ENCODE measurements around the gene SORD.
"Not testable (repeated sequence)": the region's sequence is repeated elsewhere in the genome, so short reads cannot be mapped to it uniquely, and the experiment has no call there.

Gene SORD

DNA sequence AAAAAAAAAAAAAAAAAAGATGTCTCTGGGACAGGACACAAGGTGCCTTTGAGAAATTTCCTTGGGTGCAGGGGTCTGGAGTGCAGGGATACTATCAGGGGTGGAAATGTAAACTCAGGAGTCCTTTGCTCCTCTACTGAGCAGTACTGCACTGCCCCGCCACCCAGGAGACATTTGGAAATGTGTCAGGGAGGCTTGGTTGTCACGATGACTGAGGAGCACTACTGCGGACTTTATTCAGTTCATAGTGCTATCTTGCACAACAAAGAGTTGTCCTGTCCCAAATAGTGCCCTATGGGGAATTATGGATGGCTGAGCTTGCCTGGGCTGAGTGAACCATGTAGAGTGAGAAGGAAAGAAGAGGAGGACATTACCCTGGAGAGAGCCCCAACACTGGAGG is 2.6 kb downstream of the SORD start:
- FAIRE-seq = not testable (repeated sequence)

DNA sequence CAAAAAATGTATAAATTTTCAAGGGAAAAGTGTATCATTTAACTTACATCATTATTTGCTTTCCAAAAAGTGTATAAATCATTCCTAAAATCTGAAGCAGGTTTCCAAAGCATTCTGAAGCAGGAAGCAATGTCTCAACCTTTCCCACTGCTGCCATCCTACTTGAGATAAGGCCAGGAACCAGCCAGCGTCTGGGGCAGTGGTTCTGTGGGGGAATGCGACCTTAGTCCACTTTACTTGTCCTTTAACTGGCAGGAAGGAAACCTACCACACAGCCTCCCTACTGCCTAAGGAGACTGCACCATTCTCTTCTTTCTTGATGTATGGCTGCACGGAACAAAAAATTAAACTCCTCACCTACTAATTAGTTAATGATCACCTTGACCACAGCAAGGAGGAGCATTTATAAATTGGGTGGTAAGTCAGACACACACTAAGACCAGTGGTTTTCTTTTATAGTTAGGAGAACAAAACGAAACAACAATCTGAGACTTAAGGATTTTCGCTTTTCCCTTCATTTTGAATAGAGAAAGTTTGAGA is 3.7 kb downstream of the SORD start:
- no peak for FAIRE-seq

DNA sequence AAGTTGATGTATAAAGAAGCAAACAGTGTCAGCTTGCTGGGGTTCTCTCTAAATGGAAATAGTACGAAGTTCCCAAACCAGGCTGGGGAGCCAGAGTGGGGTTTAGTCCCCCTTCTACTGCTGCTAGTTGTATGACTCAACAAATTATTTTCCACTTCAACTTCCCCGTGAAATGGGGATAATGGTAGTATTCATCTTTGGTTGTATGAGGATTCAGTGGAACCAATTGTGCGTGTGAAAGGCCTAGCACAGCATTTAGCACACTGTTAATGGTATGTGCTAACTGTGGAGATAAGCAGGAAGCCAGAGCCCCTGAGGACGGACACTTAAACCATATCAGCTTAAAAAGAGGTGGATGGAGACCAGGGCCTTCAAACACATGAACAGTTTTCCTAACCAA is 4.2 kb downstream of the SORD start:
- FAIRE-seq = no peak

DNA sequence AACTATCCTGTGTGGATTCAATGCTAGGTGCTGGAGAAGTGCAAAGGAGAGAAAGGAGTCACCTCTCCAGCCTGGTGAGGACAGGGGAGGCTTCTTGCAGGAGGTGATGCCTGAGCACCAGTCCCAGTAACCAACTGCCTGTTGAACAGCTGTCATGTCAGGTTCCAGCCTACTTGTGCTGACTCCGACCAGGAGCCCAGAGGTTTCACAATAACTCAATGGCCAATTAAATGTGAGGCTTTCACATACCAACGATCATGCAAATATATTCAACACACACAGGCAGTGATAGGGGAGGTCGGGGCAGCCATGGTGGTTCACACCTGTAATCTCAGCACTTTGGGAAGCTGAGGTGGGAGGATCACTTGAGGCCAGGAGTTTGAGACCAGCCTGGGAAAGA is 7.7 kb downstream of the SORD start:
- FAIRE-seq = no peak

DNA sequence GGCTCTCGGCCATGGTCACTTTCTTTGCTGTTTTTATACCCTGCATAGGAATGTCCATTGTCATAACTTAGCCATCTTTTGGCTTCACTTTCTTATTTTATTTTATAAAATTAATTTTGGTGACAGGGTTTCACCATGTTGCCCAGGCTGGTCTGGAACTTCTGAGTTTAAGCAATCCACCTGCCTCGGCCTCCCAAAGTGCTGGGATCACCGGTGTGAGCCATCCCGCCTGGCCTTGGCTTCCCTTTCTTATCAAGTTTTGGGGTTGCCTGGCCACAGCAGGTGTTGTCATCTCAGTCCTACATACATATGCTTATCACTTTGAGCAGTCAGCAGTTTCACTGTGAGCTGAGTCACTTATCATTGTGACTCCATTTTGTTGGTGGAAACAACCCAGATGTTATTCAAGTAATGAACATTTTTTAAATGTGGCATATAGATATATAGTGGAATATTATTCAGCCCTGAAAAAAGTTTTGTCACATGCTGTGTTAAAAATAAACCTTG is 8.6 kb downstream of the SORD start:
- not testable (repeated sequence) for FAIRE-seq

DNA sequence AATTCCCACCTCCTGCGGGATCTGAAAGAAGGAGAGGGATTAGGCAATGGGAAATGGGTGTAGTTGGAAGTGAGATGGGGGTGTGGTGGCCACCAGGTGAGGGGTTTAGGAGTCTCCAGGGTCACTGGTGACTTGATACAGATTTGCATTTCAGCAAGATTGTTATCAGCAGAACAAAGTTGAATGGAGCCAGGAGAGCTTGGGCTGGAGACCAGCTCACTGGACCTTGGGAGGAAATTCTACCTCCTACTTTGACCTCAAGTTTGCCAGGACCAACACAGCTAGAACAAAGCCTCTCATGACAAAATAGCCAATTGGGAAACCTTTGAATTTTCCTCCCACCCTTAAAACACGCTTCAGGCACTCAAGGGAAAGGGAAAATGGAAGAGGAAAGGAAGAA is 9.5 kb downstream of the SORD start:
- FAIRE-seq = not testable (repeated sequence)

DNA sequence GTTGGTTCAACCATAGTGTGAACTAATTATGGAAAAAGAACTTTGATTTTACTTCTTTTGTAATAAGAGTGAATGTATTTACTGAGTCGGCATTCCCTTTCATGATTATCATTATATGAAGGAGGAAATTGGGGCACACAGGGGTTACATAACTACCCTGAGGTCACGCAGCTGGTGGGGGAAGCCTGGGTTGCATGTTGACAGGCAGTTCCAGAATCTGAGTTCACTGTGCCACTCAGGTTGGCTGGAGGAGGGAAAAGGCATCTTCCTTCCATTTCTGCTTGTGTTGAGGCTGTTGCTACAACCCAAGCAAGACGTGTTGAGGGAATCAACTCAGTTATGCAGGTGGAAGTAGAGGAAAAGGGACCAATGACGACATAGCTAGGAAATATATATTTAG is 11.1 kb downstream of the SORD start:
- FAIRE-seq = not testable (repeated sequence)

DNA sequence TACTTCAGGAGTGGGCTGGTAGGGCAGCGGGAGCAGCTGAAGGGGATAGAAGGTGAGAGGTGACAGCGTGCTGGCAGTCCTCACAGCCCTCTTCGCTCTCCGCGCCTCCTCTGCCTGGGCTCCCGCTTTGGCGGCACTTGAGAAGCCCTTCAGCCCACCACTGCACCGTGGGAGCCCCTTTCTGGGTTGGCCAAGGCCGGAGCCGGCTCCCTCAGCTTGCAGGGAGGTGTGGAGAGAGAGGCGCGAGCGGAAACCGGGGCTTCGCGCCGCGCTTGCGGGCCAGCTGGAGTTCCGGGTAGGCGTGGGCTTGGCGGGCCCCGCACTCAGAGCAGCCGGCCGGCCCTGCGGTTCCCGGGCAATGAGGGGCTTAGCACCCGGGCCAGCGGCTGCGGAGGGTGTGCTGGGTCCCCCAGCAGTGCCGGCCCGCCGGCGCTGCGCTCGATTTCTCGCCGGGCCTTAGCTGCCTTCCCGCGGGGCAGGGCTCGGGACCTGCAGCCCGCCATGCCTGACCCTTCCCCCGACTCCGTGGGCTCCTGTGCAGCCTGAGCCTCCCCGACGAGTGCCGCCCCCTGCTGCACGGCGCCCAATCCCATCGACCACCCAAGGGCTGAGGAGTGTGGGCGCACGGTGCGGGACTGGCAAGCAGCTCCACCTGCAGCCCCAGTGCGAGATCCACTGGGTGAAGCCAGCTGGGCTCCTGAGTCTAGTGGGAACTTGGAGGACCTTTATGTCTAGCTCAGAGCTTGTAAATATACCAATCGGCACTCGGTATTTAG is 11.8 kb downstream of the SORD start:
- FAIRE-seq = not testable (repeated sequence)

DNA sequence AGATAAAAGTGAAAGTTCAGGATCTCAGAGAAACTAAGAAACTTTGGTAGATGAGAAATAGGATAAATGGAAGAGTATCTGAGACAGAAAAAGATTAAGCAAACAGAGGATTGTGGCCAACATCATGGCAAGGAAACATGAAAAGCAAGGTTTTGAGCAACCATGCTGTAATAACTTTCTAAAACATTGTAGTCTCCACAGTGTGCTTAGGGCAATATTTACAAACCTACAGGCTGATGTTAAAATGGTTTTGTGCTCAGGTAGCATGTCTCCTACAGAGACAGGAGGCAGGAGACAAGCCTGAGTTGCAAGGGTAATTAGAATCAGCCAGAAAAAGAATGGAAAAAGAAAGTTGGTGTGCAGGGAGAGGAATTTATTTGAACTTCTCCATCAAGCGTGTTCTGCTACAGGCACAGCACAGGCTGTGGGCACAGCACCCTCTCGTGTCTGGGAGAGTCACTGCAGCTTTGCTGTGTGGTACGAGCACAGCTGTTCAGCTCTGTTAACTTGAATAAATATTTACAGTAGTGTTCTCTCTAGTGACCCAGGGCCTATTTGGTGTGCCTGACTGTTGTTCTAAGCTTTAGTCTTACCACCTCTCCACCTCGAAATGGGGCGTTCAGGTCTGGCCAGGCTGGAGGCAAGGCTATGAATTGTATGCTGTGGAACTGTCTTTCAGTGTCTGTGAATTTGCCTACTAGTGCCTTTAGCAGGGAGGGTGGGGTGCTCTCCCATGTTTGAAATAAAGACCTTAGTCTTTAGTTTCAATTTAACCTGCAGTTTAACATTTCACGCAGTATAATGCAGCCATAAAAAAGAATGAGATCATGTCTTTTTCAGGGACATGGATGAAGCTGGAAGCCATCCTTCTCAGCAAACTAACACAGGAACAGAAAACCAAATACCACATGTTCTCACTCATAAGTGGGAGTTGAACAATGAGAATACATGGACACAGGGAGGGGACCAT is 14.1 kb downstream of the SORD start:
- FAIRE-seq = not testable (repeated sequence)

DNA sequence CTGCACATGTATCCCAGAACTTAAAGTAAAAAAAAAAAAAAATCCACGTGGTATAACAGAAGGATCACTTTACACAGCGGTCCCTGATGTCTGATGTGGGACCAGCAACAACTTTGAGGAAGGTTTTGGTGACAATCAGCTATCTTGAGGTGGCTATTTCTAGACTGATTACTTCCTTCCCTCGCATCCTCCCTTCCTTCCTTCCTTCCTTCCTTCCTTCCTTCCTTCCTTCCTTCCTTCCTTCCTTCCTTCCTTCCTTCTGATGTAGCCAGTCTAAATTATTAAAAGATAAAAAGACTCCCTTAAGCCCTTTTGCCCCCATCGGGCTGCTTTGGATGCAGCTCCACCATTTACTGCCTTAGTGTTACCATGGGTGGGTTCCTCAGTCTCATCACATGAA is 14.9 kb downstream of the SORD start:
- no peak for FAIRE-seq

DNA sequence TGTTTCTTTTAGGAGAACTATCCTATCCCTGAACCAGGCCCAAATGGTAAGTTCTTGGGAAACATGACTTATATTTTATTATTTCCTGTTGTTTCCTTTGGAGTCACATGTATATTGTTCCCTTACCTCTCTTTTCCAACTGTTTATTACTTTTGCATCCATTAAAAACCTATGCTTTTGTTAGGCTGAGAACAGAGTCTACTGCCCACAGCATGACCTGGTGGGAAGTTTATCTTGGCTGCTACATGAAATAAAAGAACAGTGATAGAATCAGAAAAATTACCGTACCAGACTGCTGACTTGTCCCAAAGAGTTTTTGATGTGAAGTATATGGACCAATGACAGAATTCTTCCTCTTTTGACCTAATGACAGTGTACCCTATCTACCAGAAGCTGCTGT is 17.4 kb downstream of the SORD start:
- not testable (repeated sequence) for FAIRE-seq

DNA sequence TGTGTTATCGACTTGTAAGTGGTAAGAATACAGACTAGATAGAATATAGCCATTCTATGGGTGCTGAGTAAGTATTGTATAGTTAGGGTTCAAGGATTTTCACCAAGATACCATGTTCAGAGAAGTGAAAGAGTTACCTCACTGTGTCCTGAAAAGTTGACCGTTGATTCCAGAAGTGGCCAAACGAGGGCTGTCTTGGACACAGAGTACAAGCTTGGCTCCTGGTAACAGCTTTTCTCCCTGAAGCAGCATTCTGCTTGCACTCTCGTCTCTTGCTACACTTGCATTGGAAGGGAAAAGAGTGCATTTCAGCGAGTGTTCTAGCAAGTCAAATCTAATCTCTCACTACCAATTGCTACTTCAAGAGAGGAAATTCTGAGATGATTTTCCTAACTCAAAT is 18.5 kb downstream of the SORD start:
- not testable (repeated sequence) for FAIRE-seq

DNA sequence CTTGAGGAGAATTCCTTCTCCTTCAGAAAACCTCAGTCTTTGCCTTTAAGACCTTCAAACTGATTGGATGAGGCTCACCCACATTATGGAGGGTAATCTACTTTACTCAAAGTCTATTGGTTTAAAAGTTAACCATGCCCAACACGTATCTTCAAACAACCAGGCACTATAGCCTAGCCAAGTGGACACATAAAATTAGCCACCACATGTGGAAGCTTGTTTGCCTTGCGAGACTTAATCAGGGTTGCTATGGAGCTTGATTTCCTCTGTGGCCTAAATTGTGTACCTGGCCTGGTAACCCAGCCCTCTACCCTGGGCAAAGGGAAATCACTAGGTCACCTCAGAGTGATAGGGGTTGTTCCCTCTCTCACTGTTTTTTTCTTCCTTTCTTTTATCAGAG is 19.9 kb downstream of the SORD start:
- FAIRE-seq = not testable (repeated sequence)

DNA sequence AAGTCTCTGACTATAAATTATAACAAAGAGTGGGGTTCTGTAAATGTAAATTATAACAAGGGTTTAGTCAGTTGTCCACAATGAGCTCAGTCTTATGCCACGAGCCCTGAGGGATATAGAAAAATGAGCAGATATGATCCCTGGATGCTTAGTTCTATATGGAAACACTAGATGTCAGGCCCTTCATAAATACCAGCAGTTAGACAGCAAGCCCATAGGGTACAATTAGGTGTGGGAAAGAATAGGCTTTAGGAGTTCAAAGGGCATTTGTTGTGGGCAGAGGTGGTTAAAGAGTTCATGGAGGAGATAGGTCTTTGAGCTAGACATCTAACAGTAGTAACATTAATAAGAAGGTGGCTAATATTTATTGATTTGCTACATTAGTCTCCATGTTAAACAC is 21.3 kb downstream of the SORD start:
- FAIRE-seq = not testable (repeated sequence)

DNA sequence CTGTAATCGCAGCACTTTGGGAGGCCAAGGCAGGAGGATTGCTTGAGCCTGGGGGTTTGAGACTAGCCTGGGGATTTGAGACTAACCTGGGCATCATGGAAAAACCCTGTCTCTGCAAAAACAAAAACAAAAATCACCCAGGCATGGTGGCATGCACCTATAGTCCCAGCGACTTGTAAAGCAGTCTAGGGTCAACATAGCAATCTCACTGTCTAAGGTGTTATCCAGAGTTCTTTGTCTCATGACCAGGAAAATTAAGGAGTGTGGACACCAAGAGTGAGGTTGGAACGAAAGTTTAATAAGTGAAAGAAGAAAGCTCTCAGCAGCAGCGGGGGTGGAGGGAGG is 25.4 kb downstream of the SORD start:
- FAIRE-seq = not testable (repeated sequence)

DNA sequence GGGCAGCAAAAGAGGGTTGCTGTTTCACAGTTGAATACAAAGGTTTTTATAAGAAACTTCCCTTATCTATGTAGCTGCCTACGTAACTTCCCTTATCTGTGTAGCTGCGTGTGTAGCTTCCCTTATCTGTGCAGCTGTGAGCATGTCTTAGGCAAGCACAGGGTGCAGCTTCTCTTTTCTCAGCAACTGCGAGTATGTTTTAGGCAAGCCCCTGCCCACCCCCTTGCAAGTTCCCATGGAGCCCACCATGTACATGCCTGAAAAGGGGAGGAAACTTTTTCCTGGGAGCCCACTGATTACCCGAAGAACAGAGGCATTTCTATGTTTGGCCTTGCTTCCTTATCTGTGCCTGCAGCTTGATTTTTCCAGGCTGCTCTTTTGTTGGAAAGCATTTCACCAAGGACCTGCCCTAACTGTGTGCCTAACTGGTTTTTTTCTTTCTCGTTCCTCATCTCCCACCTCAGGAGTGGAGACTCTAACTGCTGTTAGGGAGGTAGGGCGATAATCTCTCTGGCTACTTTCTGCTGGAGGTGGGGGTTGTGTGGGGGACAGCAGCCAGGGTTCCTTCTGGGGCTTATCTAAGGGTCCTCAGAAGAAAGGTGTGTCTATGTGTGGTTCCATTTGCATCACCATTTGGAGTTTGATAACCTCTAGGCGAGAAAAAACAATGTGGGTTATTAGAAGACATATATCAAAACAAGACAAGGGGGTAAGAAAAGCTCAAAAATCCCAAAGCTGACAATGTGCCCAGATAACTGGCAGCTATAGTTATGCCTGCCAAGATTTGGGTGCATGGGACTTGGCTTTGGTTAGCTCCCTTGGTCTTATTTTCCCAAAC is 26.0 kb downstream of the SORD start:
- FAIRE-seq = no peak

DNA sequence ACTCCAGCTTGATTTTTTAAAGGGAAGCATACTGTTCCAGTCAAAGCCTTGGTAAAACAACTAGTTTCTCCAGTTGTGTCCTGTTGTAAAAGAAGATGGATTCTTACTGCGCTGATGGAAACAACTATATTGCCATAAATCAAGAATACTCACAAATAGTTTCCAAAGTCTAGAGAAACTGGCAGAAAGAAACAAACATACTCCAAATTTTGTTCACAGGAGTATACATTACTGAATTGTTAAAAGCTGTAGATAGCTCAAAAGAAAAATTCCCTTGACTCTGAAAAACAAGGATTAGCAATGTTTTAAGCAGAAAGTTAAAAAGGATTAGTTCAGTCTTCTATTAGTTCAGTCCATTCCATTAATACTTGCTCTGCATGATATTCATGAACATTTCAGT is 27.6 kb downstream of the SORD start:
- FAIRE-seq = no peak

DNA sequence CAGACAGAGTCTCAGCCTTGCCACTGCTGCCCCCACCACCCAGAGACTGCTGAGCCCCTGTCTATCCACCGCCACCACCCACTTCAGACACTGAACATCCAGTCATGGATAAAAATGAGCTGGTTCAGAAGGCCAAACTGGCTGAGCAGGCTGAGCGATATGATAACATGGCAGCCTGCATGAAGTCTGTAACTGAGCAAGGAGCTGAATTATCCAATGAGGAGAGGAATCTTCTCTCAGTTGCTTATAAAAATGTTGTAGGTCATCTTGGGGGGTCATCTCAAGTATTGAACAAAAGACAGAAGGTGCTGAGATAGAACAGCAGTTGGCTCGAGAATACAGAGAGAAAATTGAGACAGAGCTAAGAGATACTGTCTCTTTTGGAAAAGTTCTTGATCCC is 29.7 kb downstream of the SORD start:
- not testable (repeated sequence) for FAIRE-seq

DNA sequence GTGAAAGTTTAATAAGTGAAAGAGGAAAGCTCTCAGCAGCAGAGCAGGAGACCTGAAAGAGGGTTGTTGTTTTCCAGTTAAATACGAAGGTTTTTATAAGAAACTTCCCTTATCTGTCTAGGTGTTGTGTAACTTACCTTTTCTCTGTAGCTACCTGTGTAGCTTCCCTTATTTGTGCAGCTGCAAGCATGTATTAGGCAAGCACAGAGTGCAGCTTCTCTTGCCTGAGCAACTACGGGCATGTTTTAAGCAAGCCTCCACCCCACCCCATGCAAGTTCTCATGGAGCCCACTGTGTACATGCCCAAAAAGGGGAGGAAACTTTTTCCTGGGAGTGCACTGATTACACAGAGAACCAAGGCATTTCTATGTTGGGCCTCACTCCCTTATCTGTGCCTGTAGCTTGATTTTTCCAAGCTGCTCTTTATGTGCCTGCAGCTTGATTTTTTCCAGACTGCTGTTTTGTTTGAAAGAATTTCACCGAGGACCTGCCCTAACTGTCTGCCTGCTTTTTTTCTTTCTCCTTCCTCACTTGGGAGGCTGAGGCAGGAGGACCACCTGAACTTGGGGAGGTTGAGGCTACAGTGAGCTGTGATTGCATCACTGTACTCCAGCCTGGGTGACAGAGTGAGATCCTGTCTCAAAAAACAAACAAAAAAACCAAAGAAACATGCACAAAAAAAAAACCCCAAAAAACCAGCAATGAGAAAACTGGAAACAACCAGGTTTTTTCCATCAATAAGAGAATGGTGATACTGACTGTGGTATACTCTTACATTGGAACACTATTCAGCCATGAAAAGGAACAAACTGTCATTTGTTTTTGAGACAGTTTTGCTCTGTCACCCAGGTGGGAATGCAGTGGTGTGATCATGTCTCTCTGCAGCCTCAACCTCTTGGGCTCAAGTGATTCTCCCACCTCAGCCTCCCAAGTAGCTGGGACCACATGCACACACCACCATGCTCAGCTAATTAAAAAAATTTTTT is 36.0 kb downstream of the SORD start:
- FAIRE-seq = not testable (repeated sequence)

DNA sequence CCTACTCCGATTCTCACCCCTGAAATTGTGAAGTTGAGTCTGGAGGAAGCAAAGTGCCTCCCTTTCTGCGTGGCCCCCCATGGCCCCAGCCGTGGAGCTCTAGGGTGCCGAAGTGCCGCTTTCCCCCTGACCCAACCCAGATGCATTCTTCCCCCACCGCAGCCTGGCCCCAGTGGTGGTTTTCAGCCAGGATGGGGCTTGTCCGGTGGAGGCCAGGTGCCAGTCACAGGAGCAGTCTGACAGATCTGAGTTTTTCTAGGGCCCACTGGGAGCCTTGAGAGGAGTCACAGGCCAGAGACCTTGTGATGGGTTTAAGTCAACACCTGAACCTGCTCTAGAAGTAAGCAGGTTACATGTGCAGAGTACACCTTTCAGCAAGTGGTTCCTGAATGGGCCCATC is 39.3 kb downstream of the SORD start:
- FAIRE-seq = not testable (repeated sequence)

DNA sequence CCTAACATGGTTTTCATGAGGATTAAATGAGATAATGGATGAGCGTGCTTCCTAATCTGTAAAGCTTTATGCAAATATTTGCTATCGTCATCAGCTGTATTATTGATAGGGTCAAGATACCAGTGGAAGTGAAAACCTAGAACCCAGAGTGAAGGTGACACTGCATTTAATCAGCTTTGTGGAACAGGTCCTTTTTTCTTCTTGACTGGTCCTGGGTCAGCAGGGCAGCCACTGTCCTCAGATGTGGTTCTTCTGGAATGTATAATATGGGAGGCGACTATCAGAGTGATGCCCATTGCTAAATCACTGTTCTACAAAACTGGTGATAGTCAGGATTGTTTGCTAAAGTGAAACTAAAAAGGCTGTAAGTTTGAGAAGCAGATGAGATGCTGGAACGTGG is 41.4 kb downstream of the SORD start:
- no peak for FAIRE-seq

Measured in G401.6 (cell line).